Trophoblast cell (in vitro differentiated cells and primary cell): ENCODE data around the gene ZC3H18.

Experiments used
- DNase-seq, 2 donors: peaks; one replicate each; pipeline ENCODE4 v3.0.0-alpha.2; 2016
- H2AFZ ChIP-seq: 2 replicates; pipeline ENCODE4 v1.6.1; 2013; ENCODE audit warnings: low read length, moderate library complexity, mild to moderate bottlenecking; ENCODE audit not compliant: insufficient read depth, poor library complexity
- H2AK5ac ChIP-seq: 2 replicates; pipeline ENCODE4 v1.6.1; 2013; ENCODE audit warnings: mild to moderate bottlenecking, low read length
- H2BK120ac ChIP-seq: 2 replicates; pipeline ENCODE4 v1.6.1; 2013; ENCODE audit warnings: low read length, mild to moderate bottlenecking, moderate library complexity; ENCODE audit not compliant: insufficient read depth, poor library complexity
- H2BK12ac ChIP-seq: 2 replicates; pipeline ENCODE4 v1.6.1; 2013; ENCODE audit warnings: mild to moderate bottlenecking, low read length, moderate library complexity
- H2BK5ac ChIP-seq: 2 replicates; pipeline ENCODE4 v1.6.1; 2013; ENCODE audit warnings: low read length, low read depth, moderate library complexity, mild to moderate bottlenecking; ENCODE audit not compliant: poor library complexity
- H3K14ac ChIP-seq: 2 replicates; pipeline ENCODE4 v1.6.1; 2013; ENCODE audit warnings: mild to moderate bottlenecking, low read length
- H3K18ac ChIP-seq: 2 replicates; pipeline ENCODE4 v1.6.1; 2013; ENCODE audit warnings: mild to moderate bottlenecking, low read length
- H3K23ac ChIP-seq: 2 replicates; pipeline ENCODE4 v1.6.1; 2013; ENCODE audit warnings: low read length
- H3K27ac ChIP-seq: 2 replicates; pipeline ENCODE4 v1.5.1; 2013; ENCODE audit warnings: low read depth, mild to moderate bottlenecking, inconsistent platforms, low read length, moderate library complexity
- H3K27me3 ChIP-seq: 2 replicates; pipeline ENCODE4 v1.6.1; 2013; ENCODE audit warnings: inconsistent platforms, mild to moderate bottlenecking, low read length, moderate library complexity; ENCODE audit not compliant: insufficient read depth
- H3K36me3 ChIP-seq, 2 experiments: 1 replicate in 1 of 2; 2 replicates in 1 of 2; pipeline ENCODE4 v1.6.1; 2013; ENCODE audit warnings: low read length in 2 of 2, mild to moderate bottlenecking in 2 of 2, moderate library complexity in 1 of 2; ENCODE audit not compliant: insufficient read depth in 2 of 2, control insufficient read depth in 1 of 2
- H3K4ac ChIP-seq: 2 replicates; pipeline ENCODE4 v1.6.1; 2013; ENCODE audit warnings: low read depth, mild to moderate bottlenecking, low read length, moderate library complexity
- H3K4me1 ChIP-seq, 2 experiments: 1 replicate in 1 of 2; 2 replicates in 1 of 2; pipeline ENCODE4 v1.6.1; 2013; ENCODE audit warnings: low read length in 2 of 2, mild to moderate bottlenecking in 2 of 2, moderate library complexity in 1 of 2; ENCODE audit not compliant: insufficient read depth in 2 of 2, control insufficient read depth in 1 of 2
- H3K4me2 ChIP-seq: 2 replicates; pipeline ENCODE4 v1.6.1; 2013; ENCODE audit warnings: inconsistent platforms, mild to moderate bottlenecking, low read length, moderate library complexity
- H3K4me3 ChIP-seq: 2 replicates; pipeline ENCODE4 v1.5.1; 2013; ENCODE audit warnings: mild to moderate bottlenecking, low read depth, low read length, inconsistent platforms
- H3K79me1 ChIP-seq: one replicate; pipeline ENCODE4 v1.6.1; 2013; ENCODE audit warnings: low read length
- H3K79me2 ChIP-seq: 2 replicates; pipeline ENCODE4 v1.6.1; 2013; ENCODE audit warnings: low read length, mild to moderate bottlenecking; ENCODE audit not compliant: control insufficient read depth, insufficient read depth, poor library complexity
- H3K9ac ChIP-seq: 2 replicates; pipeline ENCODE4 v1.6.1; 2013; ENCODE audit warnings: mild to moderate bottlenecking, low read length
- H3K9me3 ChIP-seq: 2 replicates; pipeline ENCODE4 v1.6.1; 2013; ENCODE audit warnings: low read depth, mild to moderate bottlenecking, control low read depth, inconsistent platforms, low read length; ENCODE audit not compliant: insufficient read depth
- H4K12ac ChIP-seq: 2 replicates; pipeline ENCODE4 v1.6.1; 2013; ENCODE audit warnings: low read depth, mild to moderate bottlenecking, low read length, moderate library complexity
- H4K8ac ChIP-seq: 2 replicates; pipeline ENCODE4 v1.6.1; 2013; ENCODE audit warnings: low read depth, mild to moderate bottlenecking, low read length, moderate library complexity
- H4K91ac ChIP-seq: one replicate; pipeline ENCODE4 v1.6.1; 2013; ENCODE audit warnings: low read depth, mild to moderate bottlenecking, low read length, moderate library complexity
- WGBS: extraction: QIAGEN DNeasy Blood & Tissue Kit; methylation state at CpG from one replicate; pipeline ENCODE4 v1.1.7; 2013; ENCODE audit warnings: missing lambda C conversion rate; ENCODE audit not compliant: insufficient read length, insufficient coverage; ENCODE audit errors: extremely low coverage; 5-methylcytosine and 5-hydroxymethylcytosine counted together

ZC3H18 gene

DNA sequence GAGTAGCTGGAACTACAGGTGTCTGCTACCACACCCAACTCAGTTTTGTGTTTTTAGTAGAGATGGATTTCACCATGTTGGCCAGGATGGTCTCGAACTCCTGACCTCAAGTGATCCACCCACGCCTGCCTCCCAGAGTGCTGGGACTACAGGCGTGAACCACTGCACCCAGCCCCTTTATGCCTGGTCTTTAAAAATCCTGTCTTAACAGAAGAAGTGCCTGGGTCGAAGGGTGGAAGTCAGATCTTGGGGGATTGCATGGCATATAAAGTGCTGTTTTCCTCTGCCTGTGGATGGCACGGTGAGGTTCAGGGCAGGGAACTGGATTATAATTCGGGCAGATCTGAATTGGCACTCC is 30.3 kb downstream of the ZC3H18 start:
- H2BK120ac ChIP-seq, result no peak overlapping the region
- H4K12ac ChIP-seq, result no peak overlapping the region
- H3K36me3 ChIP-seq, result peaks cover 45 to 62% of the 10 kb centered on the region in 2 experiments
- peaks cover 2% of the 10 kb centered on the region for H3K9me3 ChIP-seq
- H4K8ac ChIP-seq, result no peak overlapping the region
- no peaks in the 10 kb centered on the region for H3K27me3 ChIP-seq
- H4K91ac ChIP-seq, result no peak overlapping the region
- H3K4ac ChIP-seq, result no peak overlapping the region
- no CpG with 5 or more reads among the region's 6 CpGs for WGBS
- H2BK12ac ChIP-seq, result no peak overlapping the region
- no peak overlapping the region for H3K23ac ChIP-seq
- no peaks in the 10 kb centered on the region for H3K4me1 ChIP-seq
- no peak overlapping the region for H3K14ac ChIP-seq
- H3K4me3 ChIP-seq, result no peak overlapping the region
- no peak overlapping the region for H2AK5ac ChIP-seq
- DNase-seq, result no peak
- H3K18ac ChIP-seq, result no peak overlapping the region
- H3K79me1 ChIP-seq, result no peaks in the 10 kb centered on the region
- no peak overlapping the region for H2BK5ac ChIP-seq
- H2AFZ ChIP-seq, result no peak overlapping the region
- H3K27ac ChIP-seq, result no peak overlapping the region
- H3K4me2 ChIP-seq, result no peak overlapping the region
- no peaks in the 10 kb centered on the region for H3K79me2 ChIP-seq
- no peak overlapping the region for H3K9ac ChIP-seq

DNA sequence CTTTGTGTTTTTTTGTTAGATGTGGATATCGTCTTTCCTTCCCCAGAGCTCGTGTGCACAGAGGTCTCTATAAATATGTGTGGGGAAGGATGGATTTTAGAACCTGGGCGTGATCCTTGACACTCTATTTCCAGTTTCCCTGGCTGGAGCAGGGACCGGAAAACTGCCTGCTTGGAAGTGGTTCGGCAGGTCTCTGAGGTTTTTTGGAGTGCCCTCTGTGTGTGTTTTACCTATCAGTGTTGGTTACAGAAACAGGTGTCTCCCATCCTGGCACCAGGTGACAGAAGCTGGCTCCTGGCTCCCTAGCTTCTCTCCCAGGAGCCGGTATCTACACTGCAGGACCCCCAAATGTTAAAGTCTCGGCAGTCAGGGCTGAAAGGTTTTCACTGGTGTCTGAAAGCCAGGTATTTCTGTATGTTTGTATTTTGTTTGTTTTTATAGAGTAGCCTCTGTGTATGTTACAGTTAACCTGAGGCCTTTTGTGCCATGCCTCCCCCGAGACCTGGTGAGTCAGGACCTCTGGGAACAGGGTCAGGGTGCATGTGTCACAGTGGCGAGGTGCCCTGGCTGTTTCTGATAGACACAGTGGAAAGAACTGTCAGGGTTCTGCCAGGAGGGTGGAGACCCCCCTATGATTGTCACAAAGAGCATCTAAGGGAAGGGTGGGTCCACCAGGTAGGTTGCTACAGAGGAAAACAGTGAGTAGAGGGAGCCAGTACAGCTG is 31.3 kb downstream of the ZC3H18 start:
- Histone ChIP-seq H3K4me3 (no peak overlapping the region), H3K79me2 (no peaks in the 10 kb centered on the region), H2BK12ac (no peak overlapping the region), H3K4me1 (no peaks in the 10 kb centered on the region), H3K36me3 (peaks cover 48 to 67% of the 10 kb centered on the region in 2 experiments), H3K23ac (no peak overlapping the region), H4K91ac (no peak overlapping the region), H3K4ac (no peak overlapping the region), H2BK5ac (no peak overlapping the region), H3K27me3 (no peaks in the 10 kb centered on the region), H2BK120ac (no peak overlapping the region), H3K18ac (no peak overlapping the region), H4K8ac (no peak overlapping the region), H3K4me2 (no peak overlapping the region), H4K12ac (no peak overlapping the region), H3K9ac (no peak overlapping the region), H3K27ac (no peak overlapping the region), H3K9me3 (peaks cover 2% of the 10 kb centered on the region), H2AK5ac (no peak overlapping the region), H3K14ac (no peak overlapping the region), H2AFZ (no peak overlapping the region), H3K79me1 (no peaks in the 10 kb centered on the region)
- DNase-seq, result no peak
- WGBS, result no CpG with 5 or more reads among the region's 9 CpGs

DNA sequence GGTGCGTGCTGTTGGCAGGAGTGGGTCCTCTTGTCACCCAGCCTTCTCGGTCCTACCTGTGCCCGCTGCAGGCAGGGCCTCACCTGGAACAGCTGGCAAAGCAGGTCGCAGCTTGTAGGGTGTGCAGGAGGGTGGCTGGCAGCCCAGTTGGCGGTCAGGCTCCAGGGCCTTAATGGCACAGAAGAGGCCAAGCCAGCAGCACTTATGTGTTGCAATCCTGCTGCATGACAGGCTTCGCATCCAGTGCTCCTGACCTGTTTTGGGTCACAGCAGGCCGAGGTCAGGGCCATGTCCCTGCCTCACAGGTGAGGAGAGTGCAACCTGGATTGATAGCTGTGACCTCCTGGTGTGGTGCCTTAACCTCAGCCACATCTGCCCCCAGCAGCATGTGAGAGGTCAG is 31.9 kb downstream of the ZC3H18 start:
- Histone ChIP-seq H3K4me1 (no peaks in the 10 kb centered on the region), H3K4me2 (no peak overlapping the region)

DNA sequence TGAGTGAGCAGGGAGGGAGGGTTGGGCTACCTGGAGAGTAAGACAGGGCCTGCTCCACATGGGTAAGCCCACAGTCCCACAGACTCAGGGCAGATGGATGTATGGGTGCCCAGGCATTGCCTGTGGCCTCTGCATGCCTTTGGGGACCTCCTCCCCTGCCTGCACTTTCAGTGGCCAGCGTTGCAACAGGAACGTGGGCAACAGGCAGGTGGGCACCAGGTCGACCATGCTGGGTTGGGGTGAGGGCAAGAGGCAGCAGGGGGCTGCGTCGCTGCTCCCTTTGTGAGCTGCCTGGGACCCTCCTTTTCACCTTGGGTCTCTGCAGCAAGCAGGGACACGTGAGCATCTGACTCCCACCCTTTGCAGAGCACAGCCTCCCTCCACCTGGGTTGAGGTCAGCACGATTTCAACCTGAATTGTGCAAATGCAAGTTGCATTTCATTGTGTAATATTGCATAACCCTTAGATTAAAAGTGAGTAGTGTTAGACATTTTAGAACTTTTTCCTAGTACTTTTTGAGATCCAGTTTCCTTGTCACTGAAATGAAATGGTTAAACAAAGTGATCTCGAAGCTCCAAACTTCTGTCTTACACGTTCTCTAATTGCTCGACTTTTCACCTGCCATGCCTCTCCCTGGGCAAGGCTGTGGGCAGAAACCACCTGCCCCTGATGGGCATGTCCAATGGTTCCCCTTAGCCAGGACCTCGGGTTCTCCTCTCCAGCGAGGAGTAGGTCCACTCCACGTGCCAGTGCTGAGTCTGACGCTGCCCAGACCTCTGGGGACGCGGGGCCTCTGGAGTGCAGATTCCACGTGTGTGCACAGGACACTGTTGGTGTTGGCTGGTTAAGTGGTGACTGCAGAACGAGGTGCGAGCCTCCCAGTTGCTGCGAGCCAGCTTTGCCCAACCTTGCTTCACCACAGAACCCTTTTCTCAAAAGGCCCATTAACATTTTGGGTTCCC is 35.3 kb downstream of the ZC3H18 start:
- peaks cover 2% of the 10 kb centered on the region for H3K9me3 ChIP-seq
- no peak overlapping the region for H3K4me3 ChIP-seq
- H4K12ac ChIP-seq, result no peak overlapping the region
- H3K14ac ChIP-seq, result no peak overlapping the region
- no peak overlapping the region for H2AK5ac ChIP-seq
- no peak overlapping the region for H4K8ac ChIP-seq
- H3K27ac ChIP-seq, result no peak overlapping the region
- no peak overlapping the region for H3K4ac ChIP-seq
- H3K27me3 ChIP-seq, result no peaks in the 10 kb centered on the region
- no peak overlapping the region for H2BK5ac ChIP-seq
- H3K79me2 ChIP-seq, result no peaks in the 10 kb centered on the region
- H2AFZ ChIP-seq, result no peak overlapping the region
- WGBS, result no CpG with 5 or more reads among the region's 20 CpGs
- H2BK12ac ChIP-seq, result no peak overlapping the region
- no peak overlapping the region for H3K9ac ChIP-seq
- DNase-seq, result no peak
- H3K4me1 ChIP-seq, result no peaks in the 10 kb centered on the region
- H3K4me2 ChIP-seq, result no peak overlapping the region
- H3K18ac ChIP-seq, result no peak overlapping the region
- no peak overlapping the region for H4K91ac ChIP-seq
- no peak overlapping the region for H2BK120ac ChIP-seq
- peaks cover 43 to 60% of the 10 kb centered on the region in 2 experiments for H3K36me3 ChIP-seq
- H3K79me1 ChIP-seq, result no peaks in the 10 kb centered on the region
- no peak overlapping the region for H3K23ac ChIP-seq

More for the DNA sequence above, 31.9 kb downstream of the ZC3H18 start:
- Histone ChIP-seq H3K27ac (no peak overlapping the region), H2BK5ac (no peak overlapping the region), H4K12ac (no peak overlapping the region), H2AFZ (no peak overlapping the region), H3K14ac (no peak overlapping the region), H3K23ac (no peak overlapping the region), H3K4me3 (peak overlapping the region; percentile 27), H2AK5ac (no peak overlapping the region), H3K79me2 (no peaks in the 10 kb centered on the region), H2BK12ac (no peak overlapping the region), H3K79me1 (no peaks in the 10 kb centered on the region), H3K36me3 (peaks cover 53 to 73% of the 10 kb centered on the region in 2 experiments), H3K9ac (no peak overlapping the region), H4K8ac (no peak overlapping the region), H3K9me3 (peaks cover 2% of the 10 kb centered on the region), H2BK120ac (no peak overlapping the region), H3K18ac (no peak overlapping the region), H3K4ac (no peak overlapping the region), H3K27me3 (no peaks in the 10 kb centered on the region), H4K91ac (no peak overlapping the region)
- no peak for DNase-seq
- WGBS, result no CpG with 5 or more reads among the region's 7 CpGs
